GM21515 (cell line): ENCODE measurements around the gene CHI3L1.

Experiments
- ATAC-seq: cut with Tn5 transposase; IDR thresholded peaks from one replicate; pipeline ENCODE4 v1.9.1; 2021; ENCODE audit not compliant: unreplicated experiment

Gene CHI3L1

GRCh38 chr1:203206129-203206687 lies 19.7 kb upstream of the CHI3L1 start:
- no peak for ATAC-seq

DNA sequence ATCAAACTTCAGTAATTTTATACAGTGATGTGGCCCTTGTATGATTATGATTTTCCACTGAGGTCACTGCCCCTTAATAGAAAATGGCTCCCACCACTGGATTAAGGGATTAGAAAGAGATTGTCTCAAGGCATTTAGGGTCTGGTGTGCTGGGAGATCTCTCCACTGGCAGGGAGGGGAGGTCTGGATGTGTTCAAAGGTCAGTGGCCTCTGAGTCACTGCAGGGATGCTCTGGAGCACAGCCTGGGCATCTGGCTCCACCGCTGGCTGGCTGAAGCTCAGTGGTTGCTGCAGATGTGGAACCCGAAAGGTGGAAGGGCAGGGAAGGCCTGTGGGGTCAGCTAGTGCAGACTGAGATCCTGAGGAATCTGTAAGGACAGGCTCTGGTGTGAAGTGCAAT lies 18.3 kb upstream of the CHI3L1 start:
- no peak for ATAC-seq

- ATAC-seq, result no peak
Observed at GRCh38 chr1:203202431-203203245, 16.1 kb upstream of the CHI3L1 start.

DNA sequence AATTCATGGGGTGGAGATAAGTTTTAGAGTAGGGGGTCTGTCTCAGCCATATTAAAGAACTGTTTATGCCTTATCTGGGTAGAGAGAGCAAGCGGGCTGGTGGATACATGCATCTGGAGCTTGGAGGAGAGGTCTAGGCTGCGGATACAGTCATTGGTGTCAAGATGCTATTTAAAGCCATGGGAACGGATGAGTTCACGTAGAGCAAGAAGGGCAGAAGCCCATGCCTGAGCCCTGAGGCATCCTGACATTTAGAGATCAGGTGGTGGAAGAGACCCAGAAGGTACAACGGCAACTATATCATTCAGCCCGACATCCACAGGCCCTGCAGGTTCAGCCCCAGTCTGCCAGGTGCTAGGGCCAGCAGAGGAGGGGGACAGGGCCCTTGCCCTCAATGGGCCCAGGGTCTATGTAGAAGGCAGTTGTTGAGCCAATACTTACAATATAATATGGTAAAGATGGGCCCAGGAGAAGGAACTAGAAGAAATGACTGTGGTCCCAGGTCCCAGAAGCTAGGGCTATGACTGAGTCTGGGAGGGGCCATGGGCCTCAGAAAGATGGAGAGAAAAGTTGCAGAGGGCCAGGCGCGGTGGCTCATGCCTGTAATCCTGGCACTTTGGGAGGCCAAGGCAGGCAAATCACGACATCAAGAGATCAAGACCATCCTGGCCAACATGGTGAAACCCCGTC lies 15.2 kb upstream of the CHI3L1 start:
- ATAC-seq, result no peak

DNA sequence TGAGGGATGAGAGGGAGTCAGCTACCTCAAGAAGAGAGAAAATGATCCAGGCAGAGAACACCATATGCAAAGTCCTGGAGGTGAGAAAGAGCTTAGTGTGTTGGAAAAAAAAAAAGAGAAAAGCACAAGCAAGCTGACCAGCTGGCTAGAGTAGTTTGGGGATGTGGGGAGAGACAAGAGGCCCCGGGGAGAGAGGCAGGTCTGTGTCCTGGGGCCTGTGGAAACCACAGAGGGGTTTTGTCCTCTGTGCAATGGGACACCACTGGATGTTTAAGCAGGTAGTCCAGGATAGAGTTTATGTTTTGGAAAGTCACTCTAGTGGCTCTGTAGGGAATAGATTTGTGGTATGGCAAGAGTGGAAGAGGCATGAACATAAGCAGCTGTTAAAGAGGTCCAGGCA lies 14.4 kb upstream of the CHI3L1 start:
- no peak for ATAC-seq

- ATAC-seq, result no peak
Observed at GRCh38 chr1:203199816-203200571, 13.5 kb upstream of the CHI3L1 start.

- ATAC-seq, result no peak
Observed at GRCh38 chr1:203199481-203199815, 12.9 kb upstream of the CHI3L1 start.

DNA sequence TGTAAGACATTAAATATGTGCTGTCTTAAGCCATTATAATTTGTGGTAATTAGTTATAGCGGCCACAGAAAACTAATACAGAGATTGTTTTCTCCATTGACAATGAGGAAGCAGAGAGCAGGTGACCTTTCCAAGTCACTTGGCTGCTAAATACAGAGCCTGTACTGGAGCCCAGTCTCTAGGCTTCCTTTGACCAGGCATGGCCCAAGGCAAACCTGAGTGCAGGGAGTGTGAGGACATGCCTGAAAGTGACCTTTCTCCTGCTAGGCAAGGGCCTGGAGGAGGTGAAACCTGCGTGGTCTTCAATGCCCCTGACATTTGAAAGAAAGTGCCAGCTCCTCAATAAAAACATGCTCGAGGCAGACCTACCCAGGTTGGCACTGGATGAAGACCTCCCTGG lies 12.5 kb upstream of the CHI3L1 start:
- ATAC-seq, result no peak

DNA sequence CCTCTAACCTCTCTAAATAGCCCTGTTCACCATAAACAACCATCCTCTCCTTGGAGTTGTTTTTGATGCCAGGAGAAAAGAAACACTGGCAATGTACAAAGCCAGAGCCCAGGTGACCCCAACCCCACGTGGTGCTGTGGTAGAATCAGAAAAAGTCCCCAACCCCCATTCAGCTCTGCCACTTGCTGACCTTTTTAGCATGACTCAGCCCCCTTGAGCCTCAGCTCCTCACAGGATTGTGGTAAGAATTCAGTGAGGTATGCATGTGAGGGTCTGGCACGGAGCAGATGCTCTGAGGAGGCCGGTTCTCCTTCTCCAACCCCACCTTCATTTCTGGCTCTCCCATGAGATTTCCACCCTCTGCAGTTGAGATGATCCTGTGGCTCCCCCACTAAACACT lies 11.1 kb upstream of the CHI3L1 start:
- no peak for ATAC-seq

GRCh38 chr1:203196371-203196770 lies 9.9 kb upstream of the CHI3L1 start:
- no peak for ATAC-seq

- ATAC-seq, result no peak
Observed at GRCh38 chr1:203190949-203191348, 4.4 kb upstream of the CHI3L1 start.

DNA sequence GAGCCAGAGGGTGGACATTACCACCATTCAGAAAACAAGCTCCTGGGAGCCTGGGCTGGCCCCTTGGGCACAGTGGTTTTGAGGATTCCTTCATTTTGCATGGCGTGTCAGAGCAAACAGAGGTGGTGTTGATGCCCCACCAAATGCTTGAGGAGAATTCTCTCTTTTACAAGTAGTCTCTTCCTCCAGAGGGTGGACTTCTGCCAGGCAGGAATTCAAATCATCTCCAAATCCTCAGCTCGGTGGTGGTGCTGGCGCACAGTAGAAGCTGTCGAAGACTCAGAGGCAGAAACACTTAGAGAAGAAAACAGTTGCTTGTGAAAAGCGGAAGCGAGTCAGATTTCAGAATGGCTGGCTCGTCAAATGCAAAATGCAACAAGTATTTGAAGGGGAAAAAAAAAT lies 3.4 kb upstream of the CHI3L1 start:
- ATAC-seq, result no peak

DNA sequence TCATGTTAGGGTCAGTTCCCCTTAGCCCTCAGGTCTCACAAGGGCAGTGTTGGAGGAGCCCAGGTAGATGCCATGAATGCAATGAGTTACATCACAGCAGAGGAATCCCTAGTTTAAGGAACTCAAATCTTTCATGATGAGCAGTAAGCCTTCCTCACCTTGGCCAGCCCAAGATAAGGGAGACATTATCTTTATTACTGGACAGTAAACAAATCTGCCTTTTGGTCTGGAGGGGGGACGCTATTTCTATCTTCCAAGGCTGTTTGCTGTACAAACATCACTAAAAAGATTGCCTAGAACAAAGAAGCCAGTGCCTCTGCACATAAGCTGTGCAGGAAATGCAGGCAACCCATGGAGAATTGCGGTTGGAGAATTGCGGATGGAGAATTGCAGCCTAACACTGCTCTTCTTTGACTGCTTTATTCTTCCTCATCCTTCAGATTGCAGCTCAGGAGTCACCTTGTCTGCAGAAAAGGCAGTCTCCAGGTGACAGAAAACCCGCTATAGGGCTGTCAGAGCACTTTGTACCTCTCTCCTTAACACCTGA lies 2.3 kb upstream of the CHI3L1 start:
- no peak for ATAC-seq

- ATAC-seq, result no peak
Observed at GRCh38 chr1:203187689-203188264, 1.3 kb upstream of the CHI3L1 start.

- no peak for ATAC-seq
Observed at GRCh38 chr1:203187304-203187685, 791 bp upstream of the CHI3L1 start.

DNA sequence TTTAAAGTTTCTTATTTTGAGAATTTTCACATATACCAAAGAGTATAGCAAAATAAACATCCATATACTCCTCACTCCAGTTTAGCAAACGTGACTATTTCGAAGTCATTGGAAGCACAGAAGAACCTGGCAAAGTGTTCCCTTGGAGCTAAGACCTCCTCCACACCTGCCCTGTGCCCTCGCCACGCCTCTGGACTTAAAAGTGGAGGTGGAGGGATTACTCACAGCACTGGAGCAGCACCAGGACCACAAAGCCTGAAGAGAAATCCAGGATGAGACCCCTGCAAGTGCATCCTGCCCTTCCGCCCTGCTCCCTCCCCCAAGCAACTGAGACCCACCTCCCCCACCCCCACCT lies 436 bp downstream of the CHI3L1 start:
- no peak for ATAC-seq

DNA sequence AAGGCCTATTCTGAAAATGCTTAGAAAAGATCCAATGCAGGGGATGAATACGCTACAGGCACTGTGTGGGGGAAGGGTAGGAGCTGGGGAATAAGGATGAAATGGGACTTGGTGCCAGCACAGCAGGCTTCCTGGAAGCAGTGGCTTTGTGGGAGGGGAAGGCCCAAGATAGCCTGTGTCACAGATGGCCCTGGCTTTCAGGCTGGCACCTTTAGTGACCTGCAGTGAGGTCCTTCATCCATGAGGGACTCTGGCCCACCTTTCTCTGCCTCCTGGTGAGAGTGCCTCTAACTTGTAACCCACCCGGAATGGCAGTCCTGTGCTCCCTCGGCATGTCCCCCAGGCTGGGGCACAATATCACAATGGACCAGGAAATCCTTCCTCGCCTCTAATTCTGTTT lies 919 bp downstream of the CHI3L1 start:
- ATAC-seq, result no peak

GRCh38 chr1:203185061-203185461 lies 1.4 kb downstream of the CHI3L1 start:
- no peak for ATAC-seq

DNA sequence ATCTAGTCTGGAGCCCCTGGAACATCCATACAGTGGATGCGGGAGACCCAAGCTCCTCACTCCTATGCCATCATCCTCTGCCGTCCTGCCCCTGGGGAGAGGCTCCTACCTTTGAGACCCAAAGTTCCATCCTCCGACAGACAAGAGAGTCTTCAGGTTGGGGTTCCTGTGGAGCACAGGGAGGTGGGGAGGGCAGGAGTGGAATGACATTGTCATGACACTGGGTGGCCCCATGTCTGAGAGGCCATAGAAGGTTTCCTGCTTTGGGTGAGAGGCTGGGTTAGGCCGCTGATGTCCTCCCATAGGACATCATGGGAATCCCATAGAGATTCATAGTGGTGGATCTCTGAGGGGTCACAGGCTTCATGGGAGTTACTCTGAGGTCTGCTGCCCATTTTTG lies 2.0 kb downstream of the CHI3L1 start:
- no peak for ATAC-seq

DNA sequence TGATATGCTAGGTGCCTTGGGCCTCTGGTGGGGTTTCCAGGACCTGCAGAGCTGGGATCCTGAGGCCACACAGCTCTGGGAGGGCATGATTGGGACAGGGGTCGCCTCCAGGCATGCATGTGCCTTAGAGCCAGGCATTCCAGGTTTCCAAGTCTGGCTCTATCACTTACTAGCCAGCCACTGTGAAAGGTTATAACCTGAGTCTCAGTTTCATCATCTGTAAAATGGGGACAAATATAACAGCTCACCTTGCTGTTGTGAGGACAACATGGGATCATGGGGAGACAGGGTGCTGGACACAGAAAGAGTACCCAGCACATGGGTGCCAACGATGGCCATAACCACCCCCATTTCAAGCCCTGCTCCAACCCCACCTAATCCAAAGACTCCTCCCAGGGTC lies 2.7 kb downstream of the CHI3L1 start:
- no peak for ATAC-seq

DNA sequence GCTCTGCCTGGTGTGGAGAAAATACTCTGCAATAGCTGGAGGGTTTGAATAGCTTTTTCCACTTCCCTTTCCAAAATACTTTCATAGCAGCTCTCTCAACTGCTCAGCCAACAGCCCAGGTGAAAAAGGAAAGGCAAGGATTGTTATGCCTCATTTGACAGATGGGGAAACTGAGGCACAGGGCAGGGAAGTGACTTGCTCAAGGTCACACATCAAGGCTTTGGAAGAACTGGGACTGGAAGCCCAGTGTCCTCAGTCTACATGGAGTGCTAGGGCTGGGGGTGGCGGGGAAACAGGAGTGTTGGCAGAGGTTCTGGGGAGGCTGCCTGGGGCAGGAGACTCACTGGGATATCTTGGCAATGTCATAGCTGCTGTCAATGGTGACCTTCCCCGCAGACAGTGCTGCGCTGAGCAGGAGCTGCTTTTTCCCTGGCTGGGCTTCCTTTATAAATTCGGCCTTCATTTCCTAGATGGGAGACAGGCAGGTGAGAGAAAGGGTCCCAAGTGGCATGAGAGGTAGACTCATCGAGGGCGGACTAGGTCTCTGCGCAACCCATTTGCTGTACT lies 4.0 kb downstream of the CHI3L1 start:
- no peak for ATAC-seq
